NCI-H526 treated with DMSO at 0.1 percent for 48 hours (cell line): ENCODE measurements around the gene ECSIT.

Experiments used
- DNase-seq: peaks from one replicate; lab custom pipeline; 2025; lab: John Stamatoyannopoulos, UW

Gene ECSIT

DNA sequence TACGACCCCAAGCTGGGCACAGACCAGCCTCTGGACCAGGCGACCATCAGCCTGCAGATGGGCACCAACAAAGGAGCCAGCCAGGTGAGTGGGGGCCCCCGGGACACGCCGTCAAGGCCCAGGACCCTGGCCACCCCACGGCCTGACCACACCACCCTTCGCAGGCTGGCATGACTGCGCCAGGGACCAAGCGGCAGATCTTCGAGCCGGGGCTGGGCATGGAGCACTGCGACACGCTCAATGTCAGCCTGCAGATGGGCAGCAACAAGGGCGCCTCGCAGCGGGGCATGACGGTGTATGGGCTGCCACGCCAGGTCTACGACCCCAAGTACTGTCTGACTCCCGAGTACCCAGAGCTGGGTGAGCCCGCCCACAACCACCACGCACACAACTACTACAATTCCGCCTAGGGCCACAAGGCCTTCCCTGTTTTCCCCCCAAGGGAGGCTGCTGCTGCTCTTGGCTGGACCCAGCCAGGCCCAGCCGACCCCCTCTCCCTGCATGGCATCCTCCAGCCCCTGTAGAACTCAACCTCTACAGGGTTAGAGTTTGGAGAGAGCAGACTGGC is 20.5 kb upstream of the ECSIT start:
- DNase-seq = no peak

DNA sequence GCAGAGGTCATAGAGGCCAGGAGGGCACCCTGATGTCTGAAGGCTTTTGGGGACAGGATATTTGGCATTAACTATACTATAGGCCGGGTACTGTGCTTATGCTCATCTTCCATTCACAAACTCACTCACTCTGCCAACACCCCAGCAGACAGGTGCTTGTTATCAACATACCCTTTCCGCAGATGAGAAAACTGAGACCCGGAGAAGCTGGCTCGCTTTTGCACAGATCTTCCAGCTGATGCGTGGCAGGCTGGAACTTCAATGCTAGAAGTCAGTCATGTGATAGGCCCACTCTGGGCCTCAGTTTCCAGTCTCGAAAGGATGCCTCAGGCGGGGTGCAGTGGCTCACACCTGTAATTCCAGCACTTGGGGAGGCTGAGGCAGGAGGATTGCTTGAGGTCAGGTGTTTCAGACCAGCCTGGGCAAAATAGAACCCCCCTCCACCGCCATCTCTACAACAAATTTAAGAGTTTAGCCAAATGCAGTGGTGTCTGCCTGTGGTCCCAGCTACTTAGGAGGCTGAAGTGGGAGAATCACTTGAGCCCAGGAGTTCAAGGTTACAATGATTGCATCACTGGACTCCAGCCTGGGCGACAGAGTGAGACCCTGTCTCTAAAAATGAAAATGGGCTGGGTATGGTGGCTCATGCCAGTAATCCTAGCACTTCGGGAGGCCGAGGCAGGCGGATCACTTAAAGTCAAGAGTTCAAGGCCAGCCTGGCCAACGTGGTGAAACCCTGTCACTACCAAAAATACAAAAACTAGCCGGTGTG is 19.2 kb upstream of the ECSIT start:
- no peak for DNase-seq

DNA sequence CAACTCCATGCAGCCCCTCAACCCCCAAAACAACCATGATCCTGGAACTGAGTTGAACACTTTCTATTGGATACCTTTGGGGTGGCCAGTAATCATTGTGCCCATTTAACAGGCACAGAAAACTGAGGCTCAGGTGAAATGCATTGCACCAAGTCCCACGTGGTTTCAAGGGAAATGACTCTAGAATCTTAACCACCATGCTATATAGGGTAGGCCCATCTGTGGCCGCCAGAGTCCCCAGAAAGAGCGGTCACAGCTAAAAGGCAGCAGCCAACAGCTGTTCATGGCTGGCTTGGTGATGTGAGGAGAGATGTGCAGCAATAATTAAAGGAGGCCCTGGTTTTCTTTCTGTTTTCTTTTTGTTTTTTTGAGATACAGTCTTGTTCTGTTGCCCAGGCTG is 12.3 kb upstream of the ECSIT start:
- no peak for DNase-seq

DNA sequence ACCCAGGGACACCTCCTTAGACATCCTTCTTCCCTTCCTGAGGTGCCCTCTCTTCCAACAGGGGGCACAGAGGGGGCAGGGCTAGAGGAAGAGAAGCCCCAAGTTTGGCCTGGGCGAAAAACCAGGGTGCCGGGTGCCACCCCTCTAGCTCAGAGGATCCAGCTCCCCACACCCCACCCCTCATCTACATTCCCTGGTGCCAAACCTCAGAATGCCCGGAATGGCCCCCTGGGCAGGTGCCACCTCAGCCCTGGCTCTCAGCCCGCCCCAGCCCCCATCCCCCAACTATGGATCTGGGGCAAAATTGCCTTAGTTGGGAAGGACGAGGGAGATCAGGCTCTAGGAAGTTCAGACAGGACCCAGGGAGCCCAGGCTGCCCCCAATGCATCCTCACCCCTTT is 11.7 kb upstream of the ECSIT start:
- no peak for DNase-seq

DNA sequence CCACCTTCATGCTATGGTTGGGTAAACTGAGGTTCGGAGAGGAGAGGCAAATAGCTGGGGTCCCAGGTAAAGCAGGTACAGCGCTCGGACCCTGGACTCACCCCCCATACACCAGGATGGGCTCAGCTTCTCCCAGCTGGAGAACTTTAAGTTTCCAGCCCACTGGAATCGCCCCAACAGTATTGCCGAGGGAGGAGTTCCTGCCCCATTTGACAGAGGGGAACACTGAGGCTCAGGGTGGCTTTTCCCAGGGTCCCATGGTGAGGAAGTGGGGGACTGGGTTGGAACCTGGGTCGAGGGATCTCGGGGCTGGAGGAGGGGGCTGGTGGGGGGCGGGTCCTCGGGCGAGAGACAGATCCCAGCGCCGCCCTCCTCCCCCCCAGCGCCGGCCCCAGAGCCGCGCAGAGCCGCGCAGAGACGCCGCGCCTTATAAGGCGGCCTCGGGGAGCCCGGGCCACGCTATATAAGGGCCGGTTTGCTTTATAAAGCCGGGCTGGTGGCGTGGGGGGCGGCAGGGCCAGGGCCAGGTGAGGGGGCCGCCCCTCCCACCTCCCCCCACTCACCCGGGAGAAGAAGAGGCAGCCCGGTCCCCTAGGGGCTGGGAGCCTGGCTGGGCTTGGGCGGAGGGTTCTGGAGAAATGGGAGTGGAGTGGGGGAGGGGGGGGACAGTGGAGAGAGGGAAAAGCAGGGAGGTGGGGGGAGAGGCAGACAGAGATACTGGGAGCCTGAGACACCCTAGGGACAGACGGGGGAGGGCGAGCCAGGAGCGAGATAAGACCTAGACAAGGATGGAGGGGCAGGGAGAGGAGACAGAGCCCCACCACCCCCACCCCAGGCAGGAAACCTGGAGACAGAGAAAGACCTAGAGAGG is 10.8 kb upstream of the ECSIT start:
- DNase-seq = no peak

DNA sequence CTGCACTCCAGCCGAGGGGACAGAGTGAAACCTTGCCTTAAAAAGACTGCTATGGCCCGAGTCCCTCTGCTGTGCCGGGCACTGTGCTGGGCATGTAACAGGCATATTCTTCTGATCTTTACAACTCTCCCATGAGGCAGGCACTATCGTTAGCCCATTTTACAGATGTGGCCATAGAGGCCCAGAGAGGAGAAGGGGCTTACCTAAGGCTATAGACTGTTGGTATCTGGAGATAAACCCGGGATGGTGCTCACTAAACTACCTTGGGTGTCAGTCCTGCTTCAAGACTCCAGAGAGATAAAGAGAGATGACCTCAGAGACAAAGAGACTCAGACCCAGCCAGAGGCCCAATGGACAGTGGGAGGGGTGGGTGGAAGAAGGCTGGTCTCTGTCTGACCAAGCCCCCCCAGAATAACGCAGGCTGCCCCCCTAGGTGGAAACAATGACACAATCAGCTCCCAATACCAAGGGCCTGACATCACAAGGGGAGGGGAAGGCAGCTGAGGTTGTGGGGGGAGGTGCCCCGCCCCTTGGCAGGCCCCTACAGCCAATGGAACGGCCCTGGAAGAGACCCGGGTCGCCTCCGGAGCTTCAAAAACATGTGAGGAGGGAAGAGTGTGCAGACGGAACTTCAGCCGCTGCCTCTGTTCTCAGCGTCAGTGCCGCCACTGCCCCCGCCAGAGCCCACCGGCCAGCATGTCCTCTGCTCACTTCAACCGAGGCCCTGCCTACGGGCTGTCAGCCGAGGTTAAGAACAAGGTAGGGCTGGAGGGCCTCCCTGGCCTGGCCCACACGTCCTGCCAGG is 9.5 kb upstream of the ECSIT start, which contains the start of gene CNN1:
Gene CNN1 (plus strand): TSS at position 620 of the 805 bp plus-strand sequence. CDS start 77 bp downstream, at position 697.
- no peak for DNase-seq

DNA sequence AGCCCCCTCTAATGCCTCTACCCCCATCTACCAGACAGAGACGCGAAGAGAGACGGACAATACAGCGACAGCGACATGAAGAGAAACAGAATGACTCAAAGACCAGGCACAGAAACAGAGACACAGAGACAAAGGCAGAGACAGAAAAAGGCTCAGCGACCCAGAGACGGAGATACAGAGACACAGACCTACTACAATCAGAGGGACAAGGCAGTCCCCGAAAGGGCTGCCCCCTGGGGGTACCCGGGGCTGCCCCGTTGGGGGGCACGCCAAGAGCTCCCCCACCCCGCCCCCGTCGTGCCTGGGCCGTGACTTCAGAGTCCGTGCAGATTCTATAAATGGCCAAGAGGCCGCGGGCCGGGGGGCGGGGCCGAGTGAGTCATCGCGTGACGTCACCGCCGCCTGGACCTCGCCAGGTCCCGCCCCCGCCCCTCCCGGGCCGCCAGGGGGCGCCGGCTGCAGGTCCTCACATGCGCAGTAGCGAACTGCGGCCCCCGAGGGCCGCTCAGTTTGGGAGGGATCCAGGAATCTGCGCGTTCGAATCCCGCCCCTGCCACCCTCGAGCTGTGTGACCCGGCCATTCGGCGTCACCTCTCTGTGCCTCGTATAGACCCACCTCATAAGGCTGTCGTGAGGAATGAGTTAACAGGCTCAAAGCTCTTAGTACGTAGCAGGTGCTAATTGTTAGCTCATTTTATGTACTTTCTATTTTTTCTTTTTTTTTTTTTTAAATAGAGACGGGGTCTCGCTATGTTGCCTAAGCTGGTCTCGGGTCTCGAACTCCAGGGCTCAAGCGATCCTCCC is 7.1 kb upstream of the ECSIT start:
- DNase-seq = peak; percentile 3

DNA sequence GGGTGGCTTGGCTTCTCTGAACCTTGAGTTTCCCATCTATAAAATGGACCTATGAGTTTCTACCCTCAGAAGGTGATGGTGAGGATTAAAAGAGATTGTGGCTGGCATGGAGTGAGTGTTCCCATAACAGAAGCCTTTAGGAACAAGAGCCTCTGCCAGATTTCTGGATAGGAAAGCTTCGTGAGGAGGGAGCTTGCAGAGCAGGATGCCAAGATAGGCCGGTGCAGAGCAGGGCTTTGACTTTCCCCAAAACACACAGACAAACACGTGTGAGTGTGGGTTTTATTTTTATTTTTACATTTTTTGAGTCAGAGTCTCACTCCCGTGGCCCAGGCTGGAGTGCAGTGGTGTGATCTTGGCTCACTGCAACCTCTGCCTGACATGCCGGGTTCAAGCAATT is 6.0 kb upstream of the ECSIT start:
- DNase-seq = no peak

DNA sequence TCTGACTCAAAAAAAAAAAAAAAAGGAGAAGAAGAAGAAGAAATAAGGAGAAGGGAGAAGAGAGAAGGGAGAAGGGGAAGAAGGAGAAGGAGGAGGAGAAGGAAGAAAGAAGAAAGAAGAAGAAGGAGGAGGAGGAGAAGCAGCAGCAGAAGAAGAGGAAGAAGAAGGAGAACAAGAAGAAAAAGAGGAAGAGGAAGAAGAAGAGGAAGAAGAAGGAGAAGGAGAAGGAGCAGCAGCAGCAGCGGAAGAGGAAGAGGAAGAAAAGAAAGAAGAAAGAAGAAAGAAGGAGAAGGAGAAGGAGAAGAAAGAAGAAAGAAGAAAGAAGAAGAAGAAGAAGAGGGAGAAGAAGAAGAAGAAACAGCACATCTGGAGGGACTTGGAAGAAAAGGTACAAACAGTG is 5.6 kb upstream of the ECSIT start:
- DNase-seq = no peak

DNA sequence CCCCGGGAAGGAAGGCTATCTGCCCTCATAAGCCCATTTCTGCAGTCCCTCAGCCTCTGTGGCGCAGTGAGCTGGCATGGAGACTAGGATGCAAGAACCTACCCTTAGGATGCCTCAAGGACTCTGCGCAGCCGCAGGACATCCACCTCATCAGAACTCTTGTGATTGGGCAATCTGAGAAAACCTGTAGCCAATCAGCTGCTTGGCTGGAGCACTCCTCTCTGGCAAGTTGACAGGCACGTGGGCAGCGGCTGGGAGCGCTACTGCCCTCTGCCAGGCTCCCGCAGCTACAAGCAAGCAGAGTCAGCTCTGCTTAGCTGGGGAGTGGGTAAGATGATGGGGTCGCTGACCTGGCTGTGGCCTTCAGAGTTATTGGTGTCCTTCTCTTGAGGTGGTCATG is 1.5 kb upstream of the ECSIT start:
- DNase-seq = peak; percentile 73

DNA sequence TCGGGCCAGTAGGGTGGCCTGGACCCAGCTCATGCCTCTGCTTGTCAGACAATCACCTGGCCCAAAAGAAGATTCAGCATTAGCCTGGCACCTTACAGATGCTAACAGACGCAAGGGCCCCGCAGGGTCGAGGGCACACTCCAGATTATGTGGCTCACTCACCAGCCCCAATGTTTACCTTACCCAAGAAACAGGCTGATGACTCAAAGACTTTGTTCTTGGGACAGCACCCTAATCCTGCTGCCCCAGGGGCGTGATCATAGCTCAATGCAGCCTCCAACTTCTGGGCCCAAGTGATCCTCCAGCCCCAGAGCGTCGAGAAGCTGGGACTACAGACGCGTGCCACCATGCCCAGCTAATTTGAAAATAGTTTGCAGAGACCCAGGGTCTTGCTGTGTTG is 9.8 kb downstream of the ECSIT start:
- no peak for DNase-seq

DNA sequence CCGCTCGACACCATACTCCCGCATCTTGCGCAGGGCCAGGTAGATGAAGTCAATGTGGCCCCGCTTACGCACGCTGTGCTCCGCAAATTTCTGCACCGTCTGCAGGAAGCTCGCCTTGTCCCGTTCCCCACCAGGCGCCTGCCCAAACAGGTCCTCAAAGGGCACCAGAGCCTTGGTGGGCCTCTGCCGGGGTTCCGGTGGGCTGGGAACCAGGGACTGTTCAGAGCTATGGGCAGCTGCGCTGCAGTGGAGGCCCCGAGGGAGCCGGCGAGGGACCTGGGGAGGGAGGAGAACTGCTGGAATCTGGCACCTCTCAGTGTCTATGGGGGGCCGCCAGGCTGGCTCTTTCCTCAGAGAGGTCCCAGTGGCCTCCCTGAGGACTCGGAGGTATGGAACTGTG is 15.0 kb downstream of the ECSIT start:
- no peak for DNase-seq

DNA sequence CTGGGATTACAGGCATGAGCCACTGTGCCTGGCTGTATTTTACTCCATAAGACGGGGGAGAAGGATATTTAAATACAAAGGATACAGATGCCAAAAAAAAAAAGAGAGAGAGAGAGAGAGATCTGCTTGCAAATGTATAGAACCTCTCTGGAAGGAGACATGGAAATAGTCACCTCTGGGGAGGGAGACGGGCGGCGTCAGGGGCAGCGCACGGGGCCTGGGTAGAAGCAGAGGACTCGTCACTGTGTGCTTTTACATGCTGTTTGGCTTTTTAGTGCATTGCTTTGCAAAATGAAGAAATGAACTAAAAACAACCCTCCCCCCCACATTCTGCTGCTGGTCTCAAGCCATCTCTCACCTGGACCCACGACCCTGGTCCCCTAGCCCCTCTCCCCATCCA is 18.5 kb downstream of the ECSIT start:
- no peak for DNase-seq

DNA sequence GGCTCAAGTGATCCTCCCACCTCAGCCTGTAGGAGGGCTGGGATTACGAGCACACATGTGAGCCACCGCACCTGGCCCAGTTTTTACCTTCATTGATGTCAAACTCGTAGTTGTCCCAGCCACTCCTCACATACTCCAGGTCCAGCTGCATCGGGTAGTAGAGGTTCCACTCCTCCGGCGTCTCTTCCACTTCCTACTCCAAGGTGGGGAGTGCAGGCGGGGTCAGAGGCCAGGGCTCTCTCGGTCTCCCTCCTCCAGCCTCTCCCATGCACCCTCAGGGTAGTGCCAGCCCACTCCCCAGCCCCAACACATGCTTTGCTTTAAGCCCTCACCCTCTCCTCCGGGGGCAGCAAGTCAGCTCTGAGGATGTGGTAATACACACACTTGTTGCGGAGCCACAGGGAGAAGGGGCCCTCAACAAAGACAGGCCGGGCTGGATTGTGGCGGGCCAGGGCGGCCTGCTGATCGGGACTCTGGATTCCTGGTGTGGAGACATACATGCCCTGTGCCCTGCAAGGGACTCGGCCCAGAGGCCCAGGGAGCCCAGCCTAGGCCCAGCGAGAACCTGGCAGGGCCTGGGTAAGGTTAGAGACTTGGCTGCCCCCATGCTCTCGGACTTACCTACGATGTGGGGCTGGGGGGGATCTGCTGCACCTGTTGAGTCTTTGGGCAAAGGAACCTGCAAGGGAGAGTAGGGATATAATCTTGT is 21.4 kb downstream of the ECSIT start:
- DNase-seq = no peak

DNA sequence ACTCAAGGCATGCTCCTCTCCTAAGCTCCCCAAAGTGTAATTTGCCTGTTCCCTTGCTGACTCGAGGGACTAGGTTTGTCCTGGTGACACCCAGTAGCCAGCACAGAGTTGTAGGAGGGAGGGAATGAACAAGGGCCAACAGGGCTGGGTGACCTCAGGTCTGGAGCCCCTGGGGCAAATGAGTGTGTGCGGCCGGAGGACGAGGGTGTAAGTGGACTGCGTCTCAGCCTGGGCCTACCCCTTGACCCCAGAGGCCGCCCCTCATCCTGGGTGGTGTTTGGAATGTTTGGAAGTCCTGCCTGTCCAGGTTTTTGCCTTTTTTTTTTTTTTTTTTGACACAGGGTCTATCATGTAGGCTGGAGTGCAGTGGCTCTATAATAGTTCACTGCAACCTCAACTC is 22.0 kb downstream of the ECSIT start:
- no peak for DNase-seq

DNA sequence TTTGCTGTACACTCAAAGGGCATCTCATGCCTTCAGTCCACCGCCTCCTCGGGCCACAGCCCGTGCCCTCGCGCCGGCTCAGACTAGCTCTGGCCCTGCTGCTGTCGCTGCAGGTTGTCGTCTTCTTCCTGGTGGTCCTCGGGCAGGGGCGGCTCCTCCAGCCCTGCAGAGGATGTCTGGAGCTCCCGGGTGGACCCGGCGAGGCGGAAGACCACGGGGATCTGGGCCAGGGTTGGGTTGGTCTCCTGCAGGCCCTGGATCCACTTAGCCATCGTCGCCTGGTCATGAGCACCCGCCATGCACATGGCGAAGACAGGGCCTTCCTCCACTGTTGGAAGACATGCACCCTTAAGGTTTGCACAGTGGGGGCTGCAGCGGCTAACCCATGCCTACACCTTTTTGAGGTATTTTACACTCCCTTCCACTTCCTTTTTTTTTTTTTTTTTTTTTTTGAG is 22.8 kb downstream of the ECSIT start:
- DNase-seq = no peak

DNA sequence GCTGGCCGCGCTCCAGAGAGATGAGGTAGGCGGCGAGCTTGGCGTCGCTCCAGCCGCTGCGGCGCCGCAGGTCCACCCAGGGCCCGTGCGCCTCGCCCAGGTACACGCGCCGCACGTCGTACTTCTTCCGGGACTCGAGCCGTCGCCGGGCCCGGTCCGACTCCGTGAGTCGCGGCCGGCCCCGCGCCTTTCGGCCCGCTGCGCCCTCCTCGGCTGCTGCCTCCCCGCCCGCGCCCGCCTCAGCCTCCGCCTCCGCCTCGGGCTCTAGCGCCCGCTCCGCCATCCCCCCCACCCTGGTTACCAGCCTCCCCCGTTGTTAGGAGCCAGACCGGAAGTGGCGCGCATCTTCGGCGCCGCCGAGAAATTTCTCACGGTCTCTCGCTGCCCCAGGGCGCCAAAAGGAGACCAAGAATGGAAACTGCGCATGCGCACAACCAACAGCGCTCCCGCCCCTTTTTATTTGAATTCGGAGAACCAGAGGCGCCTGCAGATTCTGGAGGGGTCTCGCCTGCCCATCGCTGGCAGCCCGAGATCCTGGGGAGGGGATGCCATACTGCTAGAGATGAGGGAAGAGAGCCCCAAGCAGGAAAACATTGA is 23.3 kb downstream of the ECSIT start, which contains the start of gene ZNF653:
Gene ZNF653 (minus strand): TSS at position 336 of the 597 bp plus-strand sequence. CDS start 53 bp downstream, at position 283.
- peak; percentile 61 for DNase-seq

DNA sequence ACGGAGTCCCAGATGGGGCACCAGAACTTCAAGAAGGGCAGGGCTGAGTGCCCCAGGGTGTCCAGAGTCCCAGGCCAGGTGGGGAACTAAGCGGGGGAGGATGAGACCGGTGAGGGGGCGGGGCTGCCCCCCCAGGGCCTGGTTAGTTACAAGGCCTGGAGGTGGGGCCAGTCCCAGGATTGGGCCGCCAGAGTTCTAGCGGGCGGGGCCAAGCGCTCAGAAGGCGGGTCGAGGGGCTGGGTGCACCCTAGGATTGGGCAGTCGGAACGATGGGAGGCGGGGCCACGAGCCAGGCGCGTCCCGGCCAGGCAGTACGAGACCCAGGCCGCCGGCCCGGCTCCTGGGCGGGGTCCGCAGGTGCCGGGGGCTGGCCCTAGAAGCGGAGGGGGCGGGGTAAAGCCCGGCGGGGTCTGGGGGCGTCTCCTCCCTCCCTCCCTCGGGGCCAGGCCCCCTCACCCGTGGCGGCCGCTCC is 23.9 kb downstream of the ECSIT start:
- peak; percentile 78 for DNase-seq

DNA sequence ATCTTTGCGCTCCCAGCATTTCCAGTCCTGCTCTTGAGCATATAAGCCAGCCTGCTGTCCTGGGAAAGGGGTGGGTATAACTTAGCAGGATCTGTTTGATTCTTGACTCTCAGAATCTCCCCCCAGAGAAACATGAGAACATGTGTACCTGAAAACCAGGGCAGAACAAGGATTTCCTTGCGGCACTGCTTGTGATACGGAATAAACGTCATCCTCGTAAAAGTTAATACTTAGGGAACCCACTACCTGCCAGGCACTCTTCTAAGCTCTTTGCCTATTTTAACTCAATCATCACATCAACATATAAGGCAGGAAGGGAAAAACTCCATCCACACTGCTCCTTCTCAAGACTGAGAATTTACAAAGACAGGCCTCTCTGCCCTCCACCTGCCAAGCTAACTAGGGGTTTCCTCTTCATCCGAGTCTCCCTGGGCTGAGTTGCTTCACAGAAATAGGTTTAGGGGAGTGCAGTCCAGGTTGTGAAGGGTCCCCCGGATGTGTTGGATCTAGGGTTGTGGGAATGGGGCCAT is 24.4 kb downstream of the ECSIT start:
- no peak for DNase-seq
